Measurements from ENCODE around the gene TBC1D12.
A peak's percentile ranks its signal among the peaks of the same experiment; 100 is the strongest.

The TBC1D12 gene

GRCh38 chr10:94402204-94402842 is at the start of gene TBC1D12:
TSS of gene TBC1D12 (plus strand) at chr10:94402541. CDS start at chr10:94402614, 73 bp downstream.
- Histone ChIP-seq H3K9ac (ENCODE audit: low read length) (peak within 1 kb of the TSS; percentile 82), H3K4me2 (ENCODE audit: low read depth, low read length) (peak within 1 kb of the TSS; percentile 82)

GRCh38 chr10:94353336-94353735 is 49.0 kb upstream of the TBC1D12 start:
- Histone ChIP-seq H2AFZ (ENCODE audit: low read length) (no peak overlapping the region), H3K9ac (ENCODE audit: low read length) (no peak overlapping the region), H3K4me2 (ENCODE audit: low read depth, low read length) (no peak overlapping the region), H3K36me3 (replicated peaks; ENCODE audit: insufficient read depth, low read length) (peaks cover 25% of the 10 kb centered on the region; the same call in 1 of the 2 replicates), H3F3A (ENCODE audit: insufficient read depth, low read length) (peaks cover 3% of the 10 kb centered on the region; the same call in 1 of the 2 replicates), H4K20me1 (ENCODE audit: insufficient read depth, low read length) (no peaks in the 10 kb centered on the region), H3K4me1 (ENCODE audit: low read length) (peaks cover 7% of the 10 kb centered on the region; the same call in 1 of the 2 replicates), H3K9me2 (replicated peaks; ENCODE audit: insufficient read depth, low read length) (no peaks in the 10 kb centered on the region), H3K9me3 (replicated peaks; ENCODE audit: insufficient read depth, low read length) (no peaks in the 10 kb centered on the region), H3K79me2 (ENCODE audit: low read length) (peaks cover 14% of the 10 kb centered on the region), H3K4me3 (ENCODE audit: low read length) (no peak overlapping the region), H3K27ac (ENCODE audit: low read length) (no peak overlapping the region), H3K27me3 (replicated peaks; ENCODE audit: insufficient read depth, low read length) (no peaks in the 10 kb centered on the region)
- no peak for DNase-seq
- TF ChIP-seq CTCF (IDR thresholded peaks at IDR 0.05; ENCODE audit: low read length) = no peak
- TF ChIP-seq EZH2phosphoT487 (IDR thresholded peaks at IDR 0.05; ENCODE audit: low read length) = no peak
- TF ChIP-seq EZH2 (optimal IDR thresholded peaks at IDR 0.05; ENCODE audit: low read depth, low read length) = no peak

More at GRCh38 chr10:94402204-94402842, at the start of gene TBC1D12:
- Histone ChIP-seq H3K36me3 (replicated peaks; ENCODE audit: insufficient read depth, low read length) (no peaks in the 10 kb centered on the region), H3K4me3 (ENCODE audit: low read length) (peak within 1 kb of the TSS; percentile 70), H2AFZ (ENCODE audit: low read length) (peak within 1 kb of the TSS; percentile 82), H3K9me3 (replicated peaks; ENCODE audit: insufficient read depth, low read length) (no peaks in the 10 kb centered on the region), H3K27me3 (replicated peaks; ENCODE audit: insufficient read depth, low read length) (no peaks in the 10 kb centered on the region), H3K27ac (ENCODE audit: low read length) (peak within 1 kb of the TSS; percentile 79), H3K4me1 (ENCODE audit: low read length) (0 out of 2 replicates have a peak, but pooled peaks cover 4% of the 10 kb centered on the region), H3F3A (ENCODE audit: insufficient read depth, low read length) (peaks cover 11% of the 10 kb centered on the region), H3K9me2 (replicated peaks; ENCODE audit: insufficient read depth, low read length) (no peaks in the 10 kb centered on the region), H3K79me2 (ENCODE audit: low read length) (peaks cover 43% of the 10 kb centered on the region), H4K20me1 (ENCODE audit: insufficient read depth, low read length) (no peaks in the 10 kb centered on the region)
- TF ChIP-seq CTCF (IDR thresholded peaks at IDR 0.05; ENCODE audit: low read length) (no peak), EZH2 (optimal IDR thresholded peaks at IDR 0.05; ENCODE audit: low read depth, low read length) (no peak), EZH2phosphoT487 (IDR thresholded peaks at IDR 0.05; ENCODE audit: low read length) (no peak)
- DNase-seq = peak; percentile 98

- Histone ChIP-seq H3K36me3 (replicated peaks; ENCODE audit: insufficient read depth, low read length) (peaks cover 25% of the 10 kb centered on the region; the same call in 1 of the 2 replicates), H3F3A (ENCODE audit: insufficient read depth, low read length) (no peaks in the 10 kb centered on the region), H3K4me3 (ENCODE audit: low read length) (no peak overlapping the region), H3K4me2 (ENCODE audit: low read depth, low read length) (no peak overlapping the region), H3K27me3 (replicated peaks; ENCODE audit: insufficient read depth, low read length) (no peaks in the 10 kb centered on the region), H3K9me3 (replicated peaks; ENCODE audit: insufficient read depth, low read length) (no peaks in the 10 kb centered on the region), H3K9ac (ENCODE audit: low read length) (no peak overlapping the region), H3K9me2 (replicated peaks; ENCODE audit: insufficient read depth, low read length) (no peaks in the 10 kb centered on the region), H4K20me1 (ENCODE audit: insufficient read depth, low read length) (no peaks in the 10 kb centered on the region), H3K4me1 (ENCODE audit: low read length) (no peaks in the 10 kb centered on the region), H3K27ac (ENCODE audit: low read length) (no peak overlapping the region), H3K79me2 (ENCODE audit: low read length) (peaks cover 38% of the 10 kb centered on the region), H2AFZ (ENCODE audit: low read length) (no peak overlapping the region)
- no peak for TF ChIP-seq CTCF (IDR thresholded peaks at IDR 0.05; ENCODE audit: low read length)
- TF ChIP-seq EZH2phosphoT487 (IDR thresholded peaks at IDR 0.05; ENCODE audit: low read length) = no peak
- no peak for TF ChIP-seq EZH2 (optimal IDR thresholded peaks at IDR 0.05; ENCODE audit: low read depth, low read length)
- no peak for DNase-seq
Observed at GRCh38 chr10:94355841-94356240, 46.5 kb upstream of the TBC1D12 start.

Data from MM.1S (cell line).